A172 (cell line): Measurements from ENCODE around the gene FBXL2. TPM values are rescaled to one million over a fixed set of nuclear protein-coding genes. Genes with fewer than 3 reads are reported as not detected.
"Not testable (repeated sequence)": the region's sequence is repeated elsewhere in the genome, so short reads cannot be mapped to it uniquely, and the experiment has no call there.

Source experiments
- DNase-seq: peaks from one replicate; pipeline ENCODE4 v3.0.0-alpha.2; 2015; ENCODE audit warnings: low spot score
- total RNA-seq: library from RNA; depleted of rRNA; stranded (reverse); fragments of >200 nt; shearing (Covaris generic); gene quantifications from 2 replicates; pipeline ENCODE4 v1.2.3, GENCODE V29; 2014; rRNA removed

FBXL2 gene
- total RNA-seq, 1 experiment from 2014 or later, result 33.1 TPM

DNA sequence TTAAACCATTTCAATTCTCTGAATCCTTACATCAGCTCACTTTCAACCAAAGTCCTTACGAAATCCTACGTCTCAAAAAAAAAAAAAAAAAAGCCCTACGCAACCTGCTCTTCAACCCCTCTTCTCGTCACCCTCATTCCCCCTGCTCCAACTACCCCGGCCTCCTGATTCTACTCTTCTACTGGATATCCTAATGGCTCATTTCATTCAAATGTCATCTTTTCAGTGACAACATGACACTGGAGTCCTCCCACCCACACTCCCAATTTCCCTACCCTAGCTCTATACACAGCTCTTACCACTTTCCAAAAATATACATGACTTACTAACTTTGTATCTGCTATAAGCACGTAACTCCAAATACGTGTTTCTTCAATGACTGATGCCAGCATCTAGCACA is 151.5 kb downstream of the FBXL2 start:
- DNase-seq, result no peak

DNA sequence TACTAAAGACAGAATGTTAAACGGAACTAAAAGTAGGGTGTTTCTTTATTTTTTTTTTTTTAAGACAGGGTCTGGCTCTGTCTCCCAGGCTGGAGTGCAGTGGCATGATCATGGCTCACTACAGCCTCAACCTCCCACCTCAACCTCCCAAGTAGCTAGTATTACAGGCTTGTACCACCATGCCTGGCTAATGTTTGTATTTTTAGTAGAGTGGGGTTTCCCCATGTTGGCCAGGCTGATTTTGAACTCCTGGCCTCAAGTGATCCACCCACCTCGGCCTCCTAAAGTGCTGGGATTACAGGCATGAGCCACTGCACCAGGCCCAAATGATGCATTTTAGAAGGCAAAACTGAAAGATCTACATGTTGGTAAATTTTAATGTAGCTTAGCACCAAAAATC is 152.1 kb downstream of the FBXL2 start:
- DNase-seq, result not testable (repeated sequence)

DNA sequence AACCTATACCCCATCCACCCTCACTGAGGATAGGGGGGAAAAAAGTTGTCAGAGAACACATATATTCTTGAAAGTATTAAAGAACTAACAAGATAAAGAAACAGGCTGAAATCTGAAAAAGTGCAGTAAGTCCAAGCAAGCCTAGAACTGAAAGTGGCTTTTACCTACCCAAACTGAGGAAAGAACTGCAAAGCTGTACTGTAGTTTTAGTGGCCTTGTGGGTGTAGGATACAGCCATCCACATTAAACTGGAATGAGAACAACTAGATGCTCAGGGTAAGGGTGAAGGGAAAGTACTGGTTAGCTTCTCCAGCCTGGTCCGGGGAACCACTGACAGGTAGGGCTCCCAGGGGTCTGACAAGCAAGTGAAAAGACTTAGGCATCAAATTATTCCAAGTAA is 152.8 kb downstream of the FBXL2 start:
- no peak for DNase-seq

DNA sequence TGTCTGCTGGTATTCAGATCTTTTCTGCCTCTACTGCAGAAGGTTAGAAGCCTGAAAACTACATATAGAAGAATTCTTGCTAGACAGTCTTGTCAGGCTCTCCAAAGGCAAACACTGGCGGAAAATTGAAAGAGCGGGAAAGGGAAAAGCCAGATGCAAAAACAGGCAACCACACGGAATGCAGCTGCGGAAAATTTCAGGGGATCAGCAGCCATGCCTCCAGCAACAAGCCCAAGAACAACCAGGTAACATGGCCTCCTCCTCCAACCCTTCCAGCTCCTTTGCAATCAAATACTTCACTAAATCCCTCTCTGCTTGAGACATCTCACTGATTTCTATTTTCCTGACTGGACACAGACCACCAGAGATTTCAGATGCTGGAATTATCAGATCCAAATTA is 153.3 kb downstream of the FBXL2 start:
- DNase-seq, result no peak

DNA sequence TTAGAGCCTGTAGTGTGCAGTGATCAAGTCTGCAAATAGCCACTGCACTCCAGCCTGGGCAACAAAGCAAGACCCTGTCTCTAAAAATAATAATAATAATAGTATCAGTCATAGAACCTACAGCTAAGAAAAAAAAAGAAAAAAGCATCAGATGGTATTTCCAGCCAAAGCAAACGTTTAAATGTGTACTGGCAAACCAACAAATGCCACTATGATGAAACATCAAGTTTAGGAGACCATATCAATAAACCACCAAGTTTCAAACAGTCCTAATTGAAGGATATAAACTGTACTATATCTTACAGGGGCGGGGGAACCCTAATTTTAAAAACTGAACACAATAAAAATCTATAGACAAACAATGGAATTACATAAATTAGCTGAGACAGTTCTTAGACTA is 156.6 kb downstream of the FBXL2 start:
- DNase-seq, result no peak

Other genes starting within 250 kb of the FBXL2 start
- 122 TPM in 2 replicates for gene GLB1, start 180.3 kb upstream of the FBXL2 start, total RNA-seq
- 2.8 and 3.8 TPM in 2 replicates for gene TMPPE, start 180.3 kb upstream of the FBXL2 start, total RNA-seq
- 416 and 442 TPM in 2 replicates for gene CRTAP, start 163.4 kb upstream of the FBXL2 start, total RNA-seq
- 11.6 and 12.8 TPM in 2 replicates for gene SUSD5, start 58.6 kb upstream of the FBXL2 start, total RNA-seq
- 32.6 and 34.5 TPM in 2 replicates for gene UBP1, start 163.0 kb downstream of the FBXL2 start, total RNA-seq